GM12878 (cell line): ENCODE measurements around the gene BIRC3. TPM values are rescaled to one million over a fixed set of nuclear protein-coding genes. Genes with fewer than 3 reads are reported as not detected.

Source experiments
- ASH2L ChIP-seq: fragments of 300-600, 200-600 bp; sonication (generic); IDR thresholded peaks from 2 replicates; pipeline ENCODE4 v1.6.1; 2017; ENCODE audit warnings: low read depth, mild to moderate bottlenecking, borderline replicate concordance
- ETV6 ChIP-seq, 2 experiments: fragments of 450-650 bp in 1 of 2; IDR thresholded peaks in 1 of 2; conservative IDR thresholded peaks in 1 of 2; 2 replicates each; pipeline ENCODE4 v1.6.1; 2014; ENCODE audit warnings: antibody characterized with exemption in 1 of 2, borderline replicate concordance in 1 of 2, low read depth in 1 of 2, mild to moderate bottlenecking in 1 of 2, moderate library complexity in 1 of 2
- HDAC2 ChIP-seq: fragments of 200-600 bp; sonication (generic); IDR thresholded peaks from 2 replicates; pipeline ENCODE4 v1.6.1; 2017
- HDGF ChIP-seq: fragments of 450-650 bp; IDR thresholded peaks from 2 replicates; pipeline ENCODE4 v1.6.1; 2016; ENCODE audit warnings: antibody characterized with exemption
- KLF5 ChIP-seq: fragments of 450-650 bp; IDR thresholded peaks from 2 replicates; pipeline ENCODE4 v1.6.1; 2014; ENCODE audit warnings: mild to moderate bottlenecking; ENCODE audit not compliant: partially characterized antibody
- MEF2A ChIP-seq: IDR thresholded peaks from 2 replicates; pipeline ENCODE4 v1.6.1; 2011; ENCODE audit warnings: low read depth, mild to moderate bottlenecking, low read length, moderate library complexity; ENCODE audit not compliant: insufficient read depth
- MYC ChIP-seq: IDR thresholded peaks from 2 replicates; pipeline ENCODE4 v1.6.1; 2011; ENCODE audit warnings: mild to moderate bottlenecking, low read length, moderate library complexity, inconsistent platforms; ENCODE audit not compliant: insufficient read depth, insufficient replicate concordance, insufficient read length, severe bottlenecking
- RAD21 ChIP-seq: IDR thresholded peaks from 2 replicates; pipeline ENCODE4 v1.6.1; 2011; ENCODE audit warnings: mild to moderate bottlenecking, low read depth, low read length, moderate library complexity; ENCODE audit not compliant: insufficient read depth
- SPI1 ChIP-seq: IDR thresholded peaks from 2 replicates; pipeline ENCODE4 v1.6.1; 2011; ENCODE audit warnings: low read depth, mild to moderate bottlenecking, low read length, moderate library complexity, borderline replicate concordance; ENCODE audit not compliant: insufficient read depth
- SREBF1 ChIP-seq: IDR thresholded peaks from 2 replicates; pipeline ENCODE4 v1.6.1; 2012; ENCODE audit warnings: mild to moderate bottlenecking, low read length
- YBX1 ChIP-seq: fragments of 450-650 bp; IDR thresholded peaks from 2 replicates; pipeline ENCODE4 v1.6.1; 2016; ENCODE audit warnings: antibody characterized with exemption
- polyA plus RNA-seq, 11 experiments: library from polyadenylated mRNA; depleted of rRNA in 4 of 11; unstranded in 6 of 11; stranded (reverse) in 5 of 11; fragments of >200 nt; fragmentation: Nextera tagmentation in 4 of 11; fragmentation: Illumina TruSeq in 1 of 11; extraction: Ambion mirVana in 4 of 11; extraction: Trizol in 1 of 11; gene quantifications; 1 replicate in 1 of 11; 2 replicates in 10 of 11; pipeline versions ENCODE4 v1.2.1 to v1.2.3, GENCODE V29; 2011 to 2016; ENCODE audit warnings: inconsistent platforms in 2 of 11, missing spikeins in 2 of 11, low read depth in 1 of 11
- total RNA-seq, 4 experiments: library from RNA; depleted of rRNA in 3 of 4; stranded (reverse); fragments of >200 nt in 3 of 4; fragmentation: Illumina TruSeq in 1 of 4; extraction: Trizol in 1 of 4; gene quantifications; 2 replicates each; pipeline versions ENCODE4 v1.2.1 to v1.2.3, GENCODE V29; 2013 to 2021
- TF ChIP-seq, protein P1 (sequence below): fragments of 450-650 bp; IDR thresholded peaks from 2 replicates; pipeline ENCODE4 v1.6.1; 2016; ENCODE audit warnings: mild to moderate bottlenecking, moderate library complexity, borderline replicate concordance
- TF ChIP-seq, protein P2 (sequence below): IDR thresholded peaks from 2 replicates; pipeline ENCODE4 v1.6.1; 2012; ENCODE audit warnings: low read length, inconsistent platforms
- TF ChIP-seq, protein P3 (sequence below): fragments of 450-650 bp; IDR thresholded peaks from 2 replicates; pipeline ENCODE4 v1.6.1; 2018; ENCODE audit warnings: borderline replicate concordance, mild to moderate bottlenecking; ENCODE audit not compliant: partially characterized antibody
- TF ChIP-seq, protein P4 (sequence below): IDR thresholded peaks from 2 replicates; pipeline ENCODE4 v1.6.1; 2011; ENCODE audit warnings: low read depth, low read length, improper control_type of control experiment, borderline replicate concordance
- TF ChIP-seq, protein P5 (sequence below): IDR thresholded peaks from 2 replicates; pipeline ENCODE4 v1.6.1; 2011; ENCODE audit warnings: low read depth, mild to moderate bottlenecking, low read length, moderate library complexity, borderline replicate concordance; ENCODE audit errors: extremely low read depth
- TF ChIP-seq, protein P6 (sequence below): IDR thresholded peaks from 2 replicates; pipeline ENCODE4 v1.6.1; 2011; ENCODE audit warnings: mild to moderate bottlenecking, low read depth, low read length, moderate library complexity; ENCODE audit not compliant: insufficient replicate concordance

The BIRC3 gene
- total and polyA plus RNA-seq, 10 of the 15 experiments (the other 5 are each of a cell fraction or from before 2014, with no cell fraction given), result 42.1 to 351 (median 83.7) TPM

DNA sequence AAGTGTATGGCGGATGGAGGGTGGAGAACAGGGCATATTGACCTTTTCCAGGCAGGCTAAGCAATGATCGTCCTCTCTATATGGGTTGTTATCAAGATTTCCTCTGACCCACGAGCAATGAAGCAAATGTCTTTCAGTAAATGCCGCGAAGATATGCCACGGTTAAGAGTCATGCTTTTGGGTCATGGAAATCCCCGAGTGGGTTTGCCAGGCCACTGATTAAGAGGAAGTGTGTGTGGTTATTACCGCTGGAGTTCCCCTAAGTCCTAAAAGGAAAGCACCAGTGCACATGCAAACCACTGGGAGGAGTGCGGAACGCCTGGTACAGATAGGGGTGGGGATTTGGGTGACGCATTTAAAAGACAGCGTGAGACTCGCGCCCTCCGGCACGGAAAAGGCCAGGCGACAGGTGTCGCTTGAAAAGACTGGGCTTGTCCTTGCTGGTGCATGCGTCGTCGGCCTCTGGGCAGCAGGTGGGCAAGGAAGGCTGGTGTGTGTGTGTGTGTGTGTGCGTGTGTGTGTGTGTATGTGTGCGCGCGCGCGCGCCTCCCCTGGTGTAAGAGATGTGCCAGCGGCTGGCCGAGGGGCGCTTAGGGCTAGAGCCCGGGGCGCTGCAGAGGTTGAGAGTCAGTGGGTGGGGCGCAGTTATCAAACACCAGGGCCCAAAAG, at the start of gene BIRC3 (continued):
- TF ChIP-seq, protein P1, sequence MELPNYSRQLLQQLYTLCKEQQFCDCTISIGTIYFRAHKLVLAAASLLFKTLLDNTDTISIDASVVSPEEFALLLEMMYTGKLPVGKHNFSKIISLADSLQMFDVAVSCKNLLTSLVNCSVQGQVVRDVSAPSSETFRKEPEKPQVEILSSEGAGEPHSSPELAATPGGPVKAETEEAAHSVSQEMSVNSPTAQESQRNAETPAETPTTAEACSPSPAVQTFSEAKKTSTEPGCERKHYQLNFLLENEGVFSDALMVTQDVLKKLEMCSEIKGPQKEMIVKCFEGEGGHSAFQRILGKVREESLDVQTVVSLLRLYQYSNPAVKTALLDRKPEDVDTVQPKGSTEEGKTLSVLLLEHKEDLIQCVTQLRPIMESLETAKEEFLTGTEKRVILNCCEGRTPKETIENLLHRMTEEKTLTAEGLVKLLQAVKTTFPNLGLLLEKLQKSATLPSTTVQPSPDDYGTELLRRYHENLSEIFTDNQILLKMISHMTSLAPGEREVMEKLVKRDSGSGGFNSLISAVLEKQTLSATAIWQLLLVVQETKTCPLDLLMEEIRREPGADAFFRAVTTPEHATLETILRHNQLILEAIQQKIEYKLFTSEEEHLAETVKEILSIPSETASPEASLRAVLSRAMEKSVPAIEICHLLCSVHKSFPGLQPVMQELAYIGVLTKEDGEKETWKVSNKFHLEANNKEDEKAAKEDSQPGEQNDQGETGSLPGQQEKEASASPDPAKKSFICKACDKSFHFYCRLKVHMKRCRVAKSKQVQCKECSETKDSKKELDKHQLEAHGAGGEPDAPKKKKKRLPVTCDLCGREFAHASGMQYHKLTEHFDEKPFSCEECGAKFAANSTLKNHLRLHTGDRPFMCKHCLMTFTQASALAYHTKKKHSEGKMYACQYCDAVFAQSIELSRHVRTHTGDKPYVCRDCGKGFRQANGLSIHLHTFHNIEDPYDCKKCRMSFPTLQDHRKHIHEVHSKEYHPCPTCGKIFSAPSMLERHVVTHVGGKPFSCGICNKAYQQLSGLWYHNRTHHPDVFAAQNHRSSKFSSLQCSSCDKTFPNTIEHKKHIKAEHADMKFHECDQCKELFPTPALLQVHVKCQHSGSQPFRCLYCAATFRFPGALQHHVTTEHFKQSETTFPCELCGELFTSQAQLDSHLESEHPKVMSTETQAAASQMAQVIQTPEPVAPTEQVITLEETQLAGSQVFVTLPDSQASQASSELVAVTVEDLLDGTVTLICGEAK, result no peak
- TF ChIP-seq, protein P2, sequence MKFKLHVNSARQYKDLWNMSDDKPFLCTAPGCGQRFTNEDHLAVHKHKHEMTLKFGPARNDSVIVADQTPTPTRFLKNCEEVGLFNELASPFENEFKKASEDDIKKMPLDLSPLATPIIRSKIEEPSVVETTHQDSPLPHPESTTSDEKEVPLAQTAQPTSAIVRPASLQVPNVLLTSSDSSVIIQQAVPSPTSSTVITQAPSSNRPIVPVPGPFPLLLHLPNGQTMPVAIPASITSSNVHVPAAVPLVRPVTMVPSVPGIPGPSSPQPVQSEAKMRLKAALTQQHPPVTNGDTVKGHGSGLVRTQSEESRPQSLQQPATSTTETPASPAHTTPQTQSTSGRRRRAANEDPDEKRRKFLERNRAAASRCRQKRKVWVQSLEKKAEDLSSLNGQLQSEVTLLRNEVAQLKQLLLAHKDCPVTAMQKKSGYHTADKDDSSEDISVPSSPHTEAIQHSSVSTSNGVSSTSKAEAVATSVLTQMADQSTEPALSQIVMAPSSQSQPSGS, result peak; percentile 96
- TF ChIP-seq ASH2L (no peak), MEF2A (peak; percentile 85), HDAC2 (0 out of 2 replicates have a peak, but pooled peaks have one; percentile 69), SREBF1 (no peak), RAD21 (no peak), MYC (no peak), YBX1 (no peak), KLF5 (peak; percentile 93), ETV6 (conservative IDR thresholded peaks at IDR 0.05 in 1 of 2, IDR thresholded peaks at IDR 0.05 in 1 of 2; ENCODE audit: borderline replicate concordance in 1 of 2, low read depth in 1 of 2) (peak in 1 of 2 experiments; percentile 89; a peak in 2 of 4 replicates), HDGF (peak; percentile 99), SPI1 (peak; percentile 98)
- TF ChIP-seq, protein P3, sequence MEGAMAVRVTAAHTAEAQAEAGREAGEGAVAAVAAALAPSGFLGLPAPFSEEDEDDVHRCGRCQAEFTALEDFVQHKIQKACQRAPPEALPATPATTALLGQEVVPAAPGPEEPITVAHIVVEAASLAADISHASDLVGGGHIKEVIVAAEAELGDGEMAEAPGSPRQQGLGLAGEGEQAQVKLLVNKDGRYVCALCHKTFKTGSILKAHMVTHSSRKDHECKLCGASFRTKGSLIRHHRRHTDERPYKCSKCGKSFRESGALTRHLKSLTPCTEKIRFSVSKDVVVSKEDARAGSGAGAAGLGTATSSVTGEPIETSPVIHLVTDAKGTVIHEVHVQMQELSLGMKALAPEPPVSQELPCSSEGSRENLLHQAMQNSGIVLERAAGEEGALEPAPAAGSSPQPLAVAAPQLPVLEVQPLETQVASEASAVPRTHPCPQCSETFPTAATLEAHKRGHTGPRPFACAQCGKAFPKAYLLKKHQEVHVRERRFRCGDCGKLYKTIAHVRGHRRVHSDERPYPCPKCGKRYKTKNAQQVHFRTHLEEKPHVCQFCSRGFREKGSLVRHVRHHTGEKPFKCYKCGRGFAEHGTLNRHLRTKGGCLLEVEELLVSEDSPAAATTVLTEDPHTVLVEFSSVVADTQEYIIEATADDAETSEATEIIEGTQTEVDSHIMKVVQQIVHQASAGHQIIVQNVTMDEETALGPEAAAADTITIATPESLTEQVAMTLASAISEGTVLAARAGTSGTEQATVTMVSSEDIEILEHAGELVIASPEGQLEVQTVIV, result no peak
- TF ChIP-seq, protein P4, sequence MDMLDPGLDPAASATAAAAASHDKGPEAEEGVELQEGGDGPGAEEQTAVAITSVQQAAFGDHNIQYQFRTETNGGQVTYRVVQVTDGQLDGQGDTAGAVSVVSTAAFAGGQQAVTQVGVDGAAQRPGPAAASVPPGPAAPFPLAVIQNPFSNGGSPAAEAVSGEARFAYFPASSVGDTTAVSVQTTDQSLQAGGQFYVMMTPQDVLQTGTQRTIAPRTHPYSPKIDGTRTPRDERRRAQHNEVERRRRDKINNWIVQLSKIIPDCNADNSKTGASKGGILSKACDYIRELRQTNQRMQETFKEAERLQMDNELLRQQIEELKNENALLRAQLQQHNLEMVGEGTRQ, result no peak
- TF ChIP-seq, protein P5, sequence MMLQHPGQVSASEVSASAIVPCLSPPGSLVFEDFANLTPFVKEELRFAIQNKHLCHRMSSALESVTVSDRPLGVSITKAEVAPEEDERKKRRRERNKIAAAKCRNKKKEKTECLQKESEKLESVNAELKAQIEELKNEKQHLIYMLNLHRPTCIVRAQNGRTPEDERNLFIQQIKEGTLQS, result no peak
- TF ChIP-seq, protein P6, sequence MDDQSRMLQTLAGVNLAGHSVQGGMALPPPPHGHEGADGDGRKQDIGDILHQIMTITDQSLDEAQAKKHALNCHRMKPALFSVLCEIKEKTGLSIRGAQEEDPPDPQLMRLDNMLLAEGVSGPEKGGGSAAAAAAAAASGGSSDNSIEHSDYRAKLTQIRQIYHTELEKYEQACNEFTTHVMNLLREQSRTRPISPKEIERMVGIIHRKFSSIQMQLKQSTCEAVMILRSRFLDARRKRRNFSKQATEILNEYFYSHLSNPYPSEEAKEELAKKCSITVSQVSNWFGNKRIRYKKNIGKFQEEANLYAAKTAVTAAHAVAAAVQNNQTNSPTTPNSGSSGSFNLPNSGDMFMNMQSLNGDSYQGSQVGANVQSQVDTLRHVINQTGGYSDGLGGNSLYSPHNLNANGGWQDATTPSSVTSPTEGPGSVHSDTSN, result peak; percentile 10
